KMS-11 (cell line): ENCODE measurements around the gene RBPJ.

Source experiments
- H2AFZ ChIP-seq: fragments of 200-600 bp; sonication (generic); 2 replicates; pipeline ENCODE4 v1.6.1; 2016; ENCODE audit warnings: antibody characterized with exemption, mixed run types, low read depth
- H3K27ac ChIP-seq: fragments of 200-600 bp; sonication (generic); 2 replicates; pipeline ENCODE4 v1.6.1; 2016; ENCODE audit warnings: mild to moderate bottlenecking, mixed run types
- H3K27me3 ChIP-seq: fragments of 200-600 bp; sonication (generic); 2 replicates; pipeline ENCODE4 v1.6.1; 2017; ENCODE audit warnings: mild to moderate bottlenecking, low read depth, mixed run types, moderate library complexity; ENCODE audit not compliant: insufficient read depth
- H3K36me3 ChIP-seq: fragments of 200-600 bp; sonication (generic); 2 replicates; pipeline ENCODE4 v1.6.1; 2017; ENCODE audit warnings: mild to moderate bottlenecking, mixed run types; ENCODE audit not compliant: insufficient read depth
- H3K4me1 ChIP-seq: fragments of 200-600 bp; sonication (generic); 2 replicates; pipeline ENCODE4 v1.6.1; 2016; ENCODE audit warnings: mild to moderate bottlenecking, low read depth, mixed run types; ENCODE audit not compliant: poor library complexity, severe bottlenecking
- H3K4me2 ChIP-seq: fragments of 200-600 bp; sonication (generic); 2 replicates; pipeline ENCODE4 v1.7.0; 2016; ENCODE audit warnings: mild to moderate bottlenecking, mixed run types
- H3K4me3 ChIP-seq: fragments of 200-600 bp; sonication (generic); IDR thresholded peaks from 2 replicates; pipeline ENCODE4 v1.6.1; 2017; ENCODE audit warnings: low read depth, low read length, mixed read lengths; ENCODE audit not compliant: insufficient read depth
- H3K79me2 ChIP-seq: fragments of 200-600 bp; sonication (generic); 2 replicates; pipeline ENCODE4 v1.6.1; 2016; ENCODE audit warnings: low read depth, mixed run types; ENCODE audit not compliant: insufficient read depth
- H3K9ac ChIP-seq: fragments of 200-600 bp; sonication (generic); 2 replicates; pipeline ENCODE4 v1.6.1; 2016; ENCODE audit warnings: mild to moderate bottlenecking, mixed run types
- H4K20me1 ChIP-seq: fragments of 200-600 bp; sonication (generic); 2 replicates; pipeline ENCODE4 v1.6.1; 2016; ENCODE audit warnings: mild to moderate bottlenecking, mixed run types; ENCODE audit not compliant: insufficient read depth
- CTCF ChIP-seq: fragments of 200-600 bp; sonication (generic); conservative IDR thresholded peaks from 2 replicates; pipeline ENCODE4 v1.6.1; 2017; ENCODE audit warnings: low read depth, mild to moderate bottlenecking, antibody characterized with exemption, low read length, moderate library complexity, mixed read lengths

RBPJ gene

GRCh38 chr4:26331380-26331950 is 10.7 kb downstream of the RBPJ start:
- peaks cover 60% of the 10 kb centered on the region; the same call in 1 of the 2 replicates for H3K79me2 ChIP-seq
- no peak overlapping the region for H3K9ac ChIP-seq
- H3K27me3 ChIP-seq = no peaks in the 10 kb centered on the region
- H4K20me1 ChIP-seq = peaks cover 11% of the 10 kb centered on the region; the same call in 1 of the 2 replicates
- no peak overlapping the region for H3K4me2 ChIP-seq
- H3K27ac ChIP-seq = no peak overlapping the region
- H3K4me3 ChIP-seq = no peak overlapping the region
- no peaks in the 10 kb centered on the region for H3K36me3 ChIP-seq
- H3K4me1 ChIP-seq = peaks cover 3% of the 10 kb centered on the region
- no peak overlapping the region for H2AFZ ChIP-seq
- no peak for TF ChIP-seq CTCF

- H4K20me1 ChIP-seq = peaks cover 11% of the 10 kb centered on the region; the same call in 1 of the 2 replicates
- H3K4me1 ChIP-seq = no peaks in the 10 kb centered on the region
- H3K79me2 ChIP-seq = peaks cover 45% of the 10 kb centered on the region; the same call in 1 of the 2 replicates
- no peaks in the 10 kb centered on the region for H3K36me3 ChIP-seq
- no peak overlapping the region for H3K27ac ChIP-seq
- no peak overlapping the region for H2AFZ ChIP-seq
- H3K4me3 ChIP-seq = no peak overlapping the region
- no peak overlapping the region for H3K4me2 ChIP-seq
- TF ChIP-seq CTCF = no peak
- no peaks in the 10 kb centered on the region for H3K27me3 ChIP-seq
- no peak overlapping the region for H3K9ac ChIP-seq
Observed at GRCh38 chr4:26334366-26334765, 13.6 kb downstream of the RBPJ start.

- H3K36me3 ChIP-seq = no peaks in the 10 kb centered on the region
- H3K27ac ChIP-seq = no peak overlapping the region
- H3K9ac ChIP-seq = no peak overlapping the region
- H3K79me2 ChIP-seq = peaks cover 46% of the 10 kb centered on the region; the same call in 1 of the 2 replicates
- no peaks in the 10 kb centered on the region for H3K27me3 ChIP-seq
- no peak overlapping the region for H3K4me3 ChIP-seq
- H2AFZ ChIP-seq = no peak overlapping the region
- peaks cover 4% of the 10 kb centered on the region for H3K4me1 ChIP-seq
- TF ChIP-seq CTCF = no peak
- peaks cover 2% of the 10 kb centered on the region; the same call in 1 of the 2 replicates for H4K20me1 ChIP-seq
- no peak overlapping the region for H3K4me2 ChIP-seq
Observed at GRCh38 chr4:26337612-26338011, 16.8 kb downstream of the RBPJ start.

GRCh38 chr4:26342328-26343037 is 21.7 kb downstream of the RBPJ start:
- no peaks in the 10 kb centered on the region for H3K36me3 ChIP-seq
- no peak overlapping the region for H3K4me3 ChIP-seq
- H3K4me1 ChIP-seq = peaks cover 8% of the 10 kb centered on the region
- no peaks in the 10 kb centered on the region for H3K27me3 ChIP-seq
- H3K9ac ChIP-seq = no peak overlapping the region
- H3K4me2 ChIP-seq = no peak overlapping the region
- no peaks in the 10 kb centered on the region; the same call in 1 of the 2 replicates for H4K20me1 ChIP-seq
- TF ChIP-seq CTCF = no peak
- H2AFZ ChIP-seq = no peak overlapping the region
- H3K27ac ChIP-seq = no peak overlapping the region
- peaks cover 43% of the 10 kb centered on the region; the same call in 1 of the 2 replicates for H3K79me2 ChIP-seq
